Activated effector memory CD4-positive, alpha-beta T cell treated with Interleukin-2 at 50 U/mL for 16 hours (primary cell): ENCODE results near the gene TTC6.

Experiments used
- DNase-seq: peaks from one replicate; pipeline ENCODE4 v3.0.0-alpha.2; 2020

Gene TTC6

GRCh38 chr14:37625597-37626595 lies 30.5 kb downstream of the TTC6 start:
- no peak for DNase-seq

DNA sequence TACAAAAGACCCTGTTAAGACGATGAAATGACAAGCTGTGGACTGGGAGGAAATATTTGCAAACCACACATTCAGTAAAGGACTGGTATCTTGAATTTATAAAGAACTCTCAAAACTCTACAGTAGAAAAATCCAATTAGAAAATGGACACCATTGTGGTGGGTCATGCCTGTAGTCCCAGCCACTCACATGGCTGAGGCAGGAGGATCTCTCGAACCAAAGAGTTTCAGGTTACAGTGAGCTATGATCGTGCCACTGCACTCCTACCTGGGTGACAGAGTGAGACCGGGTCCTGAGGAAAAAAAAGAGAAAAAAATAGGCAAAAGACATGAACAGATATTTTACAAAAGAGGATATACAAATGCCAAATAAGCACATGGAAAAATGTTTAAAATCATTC lies 41.9 kb downstream of the TTC6 start:
- DNase-seq, result no peak

DNA sequence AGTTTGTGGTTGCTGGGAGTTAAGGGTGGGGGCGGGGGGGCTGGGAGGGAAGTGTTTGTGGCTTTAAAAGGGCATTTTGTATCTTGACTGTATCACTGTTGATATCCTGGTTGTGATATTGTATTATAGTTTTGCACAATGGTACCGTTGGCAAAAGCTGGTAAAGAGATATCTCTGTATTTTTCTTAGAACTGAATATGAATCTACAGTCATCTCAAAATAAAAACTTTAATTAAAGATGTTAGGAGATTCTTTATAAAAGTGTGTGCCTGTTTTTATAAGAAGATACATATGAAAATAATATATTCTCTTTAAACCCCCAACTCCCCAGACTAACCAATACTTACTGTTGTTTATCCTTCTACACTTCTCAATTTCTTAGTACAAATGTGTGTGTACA lies 43.2 kb downstream of the TTC6 start:
- DNase-seq, result no peak

- no peak for DNase-seq
Observed at GRCh38 chr14:37641117-37641516, 45.7 kb downstream of the TTC6 start.

DNA sequence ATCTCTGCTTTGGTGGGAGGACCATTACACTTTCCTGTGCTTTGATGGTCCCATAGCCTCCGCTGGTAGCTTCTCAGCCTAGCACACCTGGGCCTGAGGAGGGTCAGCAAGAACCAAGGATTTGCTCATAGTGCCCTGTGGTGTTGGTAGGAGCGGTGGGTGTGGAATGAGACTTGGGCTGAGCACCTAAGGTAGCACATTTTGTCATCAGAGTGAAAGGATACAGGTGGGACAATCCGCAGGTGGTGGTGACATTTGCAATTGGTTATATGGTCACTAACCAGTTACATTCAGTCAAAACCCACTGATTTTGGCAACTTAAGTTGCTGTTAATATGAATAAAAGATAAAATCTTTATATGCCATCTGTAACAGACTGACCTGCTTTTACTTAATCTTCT lies 46.7 kb downstream of the TTC6 start:
- no peak for DNase-seq

- DNase-seq, result no peak
Observed at GRCh38 chr14:37643701-37644100, 48.3 kb downstream of the TTC6 start.
